ENCODE results near the gene PHACTR3.

- TF ChIP-seq CTCF (conservative IDR thresholded peaks at IDR 0.05; ENCODE audit: low read depth in 2 of 2) (peak; percentile 41 to 46), REST (IDR thresholded peaks at IDR 0.05; ENCODE audit: unreplicated experiment) (no peak), CREB1 (CRISPR knock-in tag; IDR thresholded peaks at IDR 0.05; ENCODE audit: low read depth) (no peak), EZH2 (IDR thresholded peaks at IDR 0.05; ENCODE audit: low read depth, unreplicated experiment) (no peak), POLR2AphosphoS5 (IDR thresholded peaks at IDR 0.05; ENCODE audit: low read depth) (no peak), EZH2phosphoT487 (IDR thresholded peaks at IDR 0.05; ENCODE audit: unreplicated experiment) (no peak), JUNB (IDR thresholded peaks at IDR 0.05; ENCODE audit: unreplicated experiment) (no peak), ZNF114 (CRISPR knock-in tag; IDR thresholded peaks at IDR 0.05) (no peak)
These were observed 143.6 kb downstream of the PHACTR3 start for GRCh38 chr20:59747671-59748515.
